ENCODE measurements around the gene BABAM2. TPM values are rescaled to one million over a fixed set of nuclear protein-coding genes. Genes with fewer than 3 reads are reported as not detected.

Gene BABAM2
- total and polyA plus RNA-seq, 5 donors = 45.2 to 65.2 (median 64.0) TPM

DNA sequence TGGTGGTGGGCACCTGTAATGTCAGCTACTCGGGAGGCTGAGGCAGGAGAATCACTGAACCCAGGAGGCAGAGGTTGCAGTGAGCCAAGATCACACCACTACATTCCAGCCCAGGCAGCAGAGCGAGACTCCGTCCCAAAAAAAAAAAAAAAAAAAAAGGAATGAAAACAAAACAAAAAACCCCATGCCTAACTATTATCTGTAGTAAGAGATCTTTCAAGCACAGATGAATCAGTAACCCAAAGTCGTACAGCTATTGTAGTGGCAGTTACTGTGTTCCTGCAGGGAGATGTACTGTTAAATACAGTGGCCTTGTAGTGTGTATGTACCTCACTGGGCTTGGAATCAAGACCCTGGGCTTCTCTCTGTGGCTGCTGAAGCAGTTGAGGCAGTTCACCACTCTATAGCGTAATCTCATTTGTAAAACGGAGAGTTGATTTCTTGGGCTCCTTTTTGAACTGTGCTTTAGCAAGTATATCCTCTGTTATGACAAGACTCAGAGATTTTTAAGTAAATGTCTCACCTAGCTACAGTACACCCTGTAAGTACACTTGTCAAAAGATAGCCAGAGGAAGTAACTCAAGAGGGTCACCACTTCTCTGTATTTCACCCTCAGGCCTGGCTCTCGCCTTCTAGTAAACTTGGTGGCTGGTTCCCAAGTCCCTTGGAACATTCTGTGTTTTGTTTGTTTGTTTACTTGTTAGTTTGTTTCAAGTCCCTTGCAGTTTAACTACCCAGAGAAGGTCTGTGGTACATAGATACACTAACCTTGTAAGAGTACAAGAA lies 392.5 kb downstream of the BABAM2 start:
- H3K27ac ChIP-seq (ENCODE audit: low read length) = no peak overlapping the region
- H3K27me3 ChIP-seq (ENCODE audit: control insufficient read depth, insufficient read depth) = no peaks in the 10 kb centered on the region
- no peaks in the 10 kb centered on the region for H3K9me3 ChIP-seq (ENCODE audit: control insufficient read depth, low read length)
- no peak for ATAC-seq
- H3K4me3 ChIP-seq (ENCODE audit: low read length) = no peak overlapping the region
- no peak for DNase-seq
- 96% methylated on average over 7 of the region's 7 CpGs for WGBS
- intact Hi-C loops (cut with DNase I) = no loop called here
- H3K4me1 ChIP-seq (ENCODE audit: control insufficient read depth, insufficient read depth, low read length) = no peaks in the 10 kb centered on the region

GRCh38 chr2:28283861-28284260 lies 393.3 kb downstream of the BABAM2 start:
- no peak overlapping the region for H3K27ac ChIP-seq (ENCODE audit: low read length)
- DNase-seq (no peak), ATAC-seq (no peak)
- intact Hi-C loops (cut with DNase I) = no loop called here
- H3K9me3 ChIP-seq (ENCODE audit: control insufficient read depth, low read length) = no peaks in the 10 kb centered on the region
- no peak overlapping the region for H3K4me3 ChIP-seq (ENCODE audit: low read length)
- no peaks in the 10 kb centered on the region for H3K4me1 ChIP-seq (ENCODE audit: control insufficient read depth, insufficient read depth, low read length)
- no peaks in the 10 kb centered on the region for H3K27me3 ChIP-seq (ENCODE audit: control insufficient read depth, insufficient read depth)
- 92% methylated on average over 1 of the region's 1 CpG for WGBS

DNA sequence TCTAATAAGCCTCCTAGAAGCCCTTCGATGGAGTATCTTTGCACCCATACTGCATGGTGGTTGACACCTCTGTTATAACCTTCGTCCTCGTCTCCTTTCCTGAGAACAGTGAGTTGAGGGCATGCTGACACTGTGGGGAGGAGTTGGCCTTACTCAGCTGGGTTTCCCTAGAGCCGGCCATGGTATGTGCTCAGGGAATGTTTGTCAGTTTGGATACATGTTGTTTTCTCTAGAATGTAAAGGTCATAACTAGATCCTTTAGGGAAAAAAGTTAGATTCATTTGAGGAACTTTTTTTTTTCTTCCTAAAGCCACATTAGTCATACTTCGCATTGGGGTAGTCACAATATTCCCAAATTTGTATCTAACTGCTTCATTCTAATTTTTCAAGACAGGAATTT lies 396.1 kb downstream of the BABAM2 start:
- intact Hi-C loops (cut with DNase I) = no loop called here
- Histone ChIP-seq H3K4me3 (ENCODE audit: low read length) (no peak overlapping the region), H3K27me3 (ENCODE audit: control insufficient read depth, insufficient read depth) (no peaks in the 10 kb centered on the region), H3K9me3 (ENCODE audit: control insufficient read depth, low read length) (no peaks in the 10 kb centered on the region), H3K27ac (ENCODE audit: low read length) (no peak overlapping the region), H3K4me1 (ENCODE audit: control insufficient read depth, insufficient read depth, low read length) (no peaks in the 10 kb centered on the region)
- 81% methylated on average over 5 of the region's 5 CpGs for whole genome bisulfite sequencing
- no peak for DNase-seq
- ATAC-seq = no peak

GRCh38 chr2:28287256-28287915 lies 396.9 kb downstream of the BABAM2 start:
- Histone ChIP-seq H3K27me3 (ENCODE audit: control insufficient read depth, insufficient read depth) (no peaks in the 10 kb centered on the region), H3K27ac (ENCODE audit: low read length) (no peak overlapping the region), H3K4me3 (ENCODE audit: low read length) (no peak overlapping the region), H3K9me3 (ENCODE audit: control insufficient read depth, low read length) (no peaks in the 10 kb centered on the region), H3K4me1 (ENCODE audit: control insufficient read depth, insufficient read depth, low read length) (no peaks in the 10 kb centered on the region)
- ATAC-seq (no peak), DNase-seq (no peak)
- intact Hi-C loops (cut with DNase I) = no loop called here
- 81% methylated on average over 4 of the region's 4 CpGs for WGBS

DNA sequence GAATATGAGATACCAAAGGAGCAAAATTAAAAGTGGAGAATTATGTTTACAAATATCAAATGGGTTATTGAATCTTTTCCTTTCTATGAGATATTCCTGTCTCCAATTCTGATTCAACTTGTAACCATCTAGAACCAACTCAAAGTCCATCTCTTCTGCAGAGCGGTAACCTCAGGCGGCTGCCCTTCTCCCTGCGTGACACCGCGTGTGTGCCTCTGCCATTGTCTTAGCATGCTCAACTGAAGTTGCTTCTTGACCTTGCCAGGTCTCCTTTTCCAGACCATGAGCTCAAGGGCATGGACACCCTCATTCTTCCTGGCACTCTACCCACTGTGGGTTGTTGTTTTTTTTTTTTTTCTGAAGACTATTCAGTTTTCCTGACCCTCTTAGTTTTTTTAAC lies 398.1 kb downstream of the BABAM2 start:
- H3K4me3 ChIP-seq (ENCODE audit: low read length) = no peak overlapping the region
- 98% methylated on average over 5 of the region's 5 CpGs for WGBS
- H3K9me3 ChIP-seq (ENCODE audit: control insufficient read depth, low read length) = no peaks in the 10 kb centered on the region
- intact Hi-C loops (cut with DNase I) = no loop called here
- DNase-seq (no peak), ATAC-seq (no peak)
- no peaks in the 10 kb centered on the region for H3K27me3 ChIP-seq (ENCODE audit: control insufficient read depth, insufficient read depth)
- H3K4me1 ChIP-seq (ENCODE audit: control insufficient read depth, insufficient read depth, low read length) = no peaks in the 10 kb centered on the region
- H3K27ac ChIP-seq (ENCODE audit: low read length) = no peak overlapping the region

GRCh38 chr2:28291811-28292440 lies 401.4 kb downstream of the BABAM2 start:
- no peaks in the 10 kb centered on the region for H3K4me1 ChIP-seq (ENCODE audit: control insufficient read depth, insufficient read depth, low read length)
- H3K9me3 ChIP-seq (ENCODE audit: control insufficient read depth, low read length) = no peaks in the 10 kb centered on the region
- DNase-seq = no peak
- no peaks in the 10 kb centered on the region for H3K27me3 ChIP-seq (ENCODE audit: control insufficient read depth, insufficient read depth)
- no peak overlapping the region for H3K27ac ChIP-seq (ENCODE audit: low read length)
- 80% methylated on average over 9 of the region's 9 CpGs for WGBS
- no peak overlapping the region for H3K4me3 ChIP-seq (ENCODE audit: low read length)
- ATAC-seq = no peak
- intact Hi-C loops (cut with DNase I) = no loop called here

DNA sequence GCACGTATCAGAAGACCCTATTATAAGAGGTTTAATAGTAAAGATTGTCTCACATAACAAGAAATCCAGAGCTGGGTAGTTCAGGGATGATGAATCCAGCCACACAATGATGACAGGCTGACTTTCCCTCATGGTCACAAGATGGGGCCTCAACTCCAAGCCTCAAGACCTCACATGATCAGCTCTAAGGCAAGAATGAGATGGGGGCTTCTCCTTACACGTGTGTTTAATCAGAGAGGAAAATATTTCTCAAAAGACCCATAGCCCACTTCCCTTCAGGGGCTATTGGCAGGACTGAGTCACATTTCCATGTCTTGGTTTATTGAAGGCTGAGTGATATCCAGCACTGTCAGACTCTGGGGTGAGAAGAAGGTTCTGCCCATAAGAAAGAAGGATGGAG lies 402.0 kb downstream of the BABAM2 start:
- WGBS = 72% methylated on average over 2 of the region's 2 CpGs
- Histone ChIP-seq H3K4me3 (ENCODE audit: low read length) (no peak overlapping the region), H3K4me1 (ENCODE audit: control insufficient read depth, insufficient read depth, low read length) (no peaks in the 10 kb centered on the region), H3K9me3 (ENCODE audit: control insufficient read depth, low read length) (no peaks in the 10 kb centered on the region), H3K27ac (ENCODE audit: low read length) (no peak overlapping the region), H3K27me3 (ENCODE audit: control insufficient read depth, insufficient read depth) (no peaks in the 10 kb centered on the region)
- ATAC-seq (no peak), DNase-seq (no peak)
- intact Hi-C loops (cut with DNase I) = no loop called here

- no peaks in the 10 kb centered on the region for H3K9me3 ChIP-seq (ENCODE audit: control insufficient read depth, low read length)
- ATAC-seq (no peak), DNase-seq (no peak)
- H3K4me3 ChIP-seq (ENCODE audit: low read length) = no peak overlapping the region
- intact Hi-C loops (cut with DNase I) = no loop called here
- no peak overlapping the region for H3K27ac ChIP-seq (ENCODE audit: low read length)
- H3K27me3 ChIP-seq (ENCODE audit: control insufficient read depth, insufficient read depth) = no peaks in the 10 kb centered on the region
- 61% methylated on average over 5 of the region's 5 CpGs for WGBS
- no peaks in the 10 kb centered on the region for H3K4me1 ChIP-seq (ENCODE audit: control insufficient read depth, insufficient read depth, low read length)
Observed at GRCh38 chr2:28293416-28293815, 402.9 kb downstream of the BABAM2 start.

GRCh38 chr2:28294451-28294850 lies 403.9 kb downstream of the BABAM2 start:
- WGBS = 90% methylated on average over 1 of the region's 1 CpG
- Histone ChIP-seq H3K9me3 (ENCODE audit: control insufficient read depth, low read length) (no peaks in the 10 kb centered on the region), H3K27ac (ENCODE audit: low read length) (no peak overlapping the region), H3K4me3 (ENCODE audit: low read length) (no peak overlapping the region), H3K4me1 (ENCODE audit: control insufficient read depth, insufficient read depth, low read length) (no peaks in the 10 kb centered on the region), H3K27me3 (ENCODE audit: control insufficient read depth, insufficient read depth) (no peaks in the 10 kb centered on the region)
- intact Hi-C loops (cut with DNase I) = no loop called here
- no peak for DNase-seq
- ATAC-seq = no peak

DNA sequence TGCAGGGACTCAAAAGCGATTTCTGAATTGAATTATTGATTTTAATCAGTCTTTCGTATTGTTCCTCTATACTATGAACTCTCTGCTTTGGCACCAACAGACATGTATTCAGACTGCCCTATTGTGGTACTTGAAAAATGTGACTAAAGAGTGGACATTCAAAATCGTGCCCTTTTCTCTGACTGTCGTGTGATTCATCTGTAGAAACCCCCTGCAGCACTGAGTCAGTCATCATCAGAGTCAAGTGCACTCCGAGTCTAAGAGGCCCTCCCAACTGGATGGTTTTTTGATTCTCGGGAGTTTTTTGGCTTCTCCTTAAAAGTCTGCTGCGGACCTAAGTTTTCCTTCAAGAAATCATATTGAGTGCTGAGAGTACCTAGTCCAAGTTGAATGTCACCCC lies 405.7 kb downstream of the BABAM2 start:
- DNase-seq = no peak
- H3K27me3 ChIP-seq (ENCODE audit: control insufficient read depth, insufficient read depth) = no peaks in the 10 kb centered on the region
- intact Hi-C loops (cut with DNase I) = no loop called here
- no peak for ATAC-seq
- no peaks in the 10 kb centered on the region for H3K9me3 ChIP-seq (ENCODE audit: control insufficient read depth, low read length)
- H3K27ac ChIP-seq (ENCODE audit: low read length) = no peak overlapping the region
- 94% methylated on average over 7 of the region's 7 CpGs for WGBS
- H3K4me1 ChIP-seq (ENCODE audit: control insufficient read depth, insufficient read depth, low read length) = no peaks in the 10 kb centered on the region
- H3K4me3 ChIP-seq (ENCODE audit: low read length) = no peak overlapping the region

DNA sequence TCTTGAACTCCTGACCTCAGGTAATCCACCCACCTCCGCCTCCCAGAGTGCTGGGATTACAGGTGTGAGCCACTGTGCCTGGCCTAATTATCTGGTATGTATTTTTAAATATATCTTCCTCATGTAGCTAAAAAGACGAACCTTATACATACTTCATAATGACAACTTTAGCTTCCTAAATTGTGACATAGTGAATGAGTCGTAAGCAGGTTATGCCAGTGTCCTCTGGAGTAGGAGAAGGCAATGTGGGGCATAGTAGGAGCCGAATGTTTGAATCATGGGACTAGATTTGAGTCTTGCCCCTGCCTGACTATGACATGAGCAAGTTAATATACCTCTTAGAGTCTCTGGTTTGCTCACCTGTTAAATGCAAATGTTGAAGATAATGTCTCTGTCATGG lies 406.4 kb downstream of the BABAM2 start:
- no peak overlapping the region for H3K27ac ChIP-seq (ENCODE audit: low read length)
- intact Hi-C loops (cut with DNase I) = no loop called here
- no peaks in the 10 kb centered on the region for H3K9me3 ChIP-seq (ENCODE audit: control insufficient read depth, low read length)
- DNase-seq (no peak), ATAC-seq (no peak)
- H3K4me1 ChIP-seq (ENCODE audit: control insufficient read depth, insufficient read depth, low read length) = no peaks in the 10 kb centered on the region
- no peaks in the 10 kb centered on the region for H3K27me3 ChIP-seq (ENCODE audit: control insufficient read depth, insufficient read depth)
- no peak overlapping the region for H3K4me3 ChIP-seq (ENCODE audit: low read length)
- WGBS = 97% methylated on average over 4 of the region's 4 CpGs

Measured in right cardiac atrium (tissue), 5 donors.